ENCODE measurements around the gene RPL23. TPM values are rescaled to one million over a fixed set of nuclear protein-coding genes. Genes with fewer than 3 reads are reported as not detected.
A peak's percentile ranks its signal among the peaks of the same experiment; 100 is the strongest.

Gene RPL23
- total and polyA plus RNA-seq, 10 of the 15 experiments (the other 5 are each of a cell fraction or from before 2014, with no cell fraction given) = 2,200 to 4,821 (median 3,043) TPM

DNA sequence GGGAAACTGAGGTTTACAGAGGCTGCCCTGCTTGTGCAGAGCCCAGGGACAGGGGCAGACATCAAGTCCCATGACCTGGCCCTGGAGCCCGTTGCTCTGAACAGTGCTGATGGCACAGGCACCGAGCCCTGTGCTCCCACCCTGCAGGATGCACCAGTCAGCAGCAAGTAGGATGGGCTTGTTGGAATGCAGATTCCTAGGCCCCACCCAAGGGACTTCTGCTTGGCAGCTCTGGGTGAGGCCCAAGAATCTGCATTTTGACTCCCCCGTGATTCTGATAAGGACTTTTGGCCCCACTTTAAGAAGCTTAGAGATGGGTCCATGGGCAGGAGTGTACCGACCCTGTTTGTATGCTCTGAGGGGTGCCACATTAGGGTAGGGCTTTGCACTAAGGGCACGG, 39.6 kb upstream of the RPL23 start:
- Histone ChIP-seq H3K27ac (ENCODE audit: control insufficient read depth, insufficient read depth) (no peak overlapping the region), H3K27me3 (replicated peaks in 1 of 2; ENCODE audit: control insufficient read depth in 2 of 2, insufficient read depth in 2 of 2, low read length in 1 of 2) (no peaks in the 10 kb centered on the region), H3K4me3 (no peak overlapping the region), H4K20me1 (ENCODE audit: control insufficient read depth, insufficient read depth) (no peaks in the 10 kb centered on the region), H3K79me2 (ENCODE audit: control insufficient read depth, insufficient read depth, low read length) (no peaks in the 10 kb centered on the region; the same call in none of the 2 replicates), H3K4me1 (ENCODE audit: control insufficient read depth, insufficient read depth, low read length) (peaks cover 11% of the 10 kb centered on the region), H2AFZ (ENCODE audit: control insufficient read depth, low read depth, low read length) (no peak overlapping the region), H3K9me3 (replicated peaks; ENCODE audit: control insufficient read depth, insufficient read depth, low read length) (no peaks in the 10 kb centered on the region; the same call in 2 of the 3 replicates), H3K36me3 (ENCODE audit: control insufficient read depth in 2 of 2, insufficient read depth in 2 of 2, low read length in 1 of 2) (peaks cover 29 to 42% of the 10 kb centered on the region in 2 experiments), H3K4me2 (ENCODE audit: control insufficient read depth, insufficient read depth) (no peak overlapping the region), H3K9ac (ENCODE audit: control insufficient read depth, insufficient read depth, low read length) (no peak overlapping the region)
- intact Hi-C loops (cut with micrococcal nuclease; ENCODE audit: unreplicated experiment) = no loop called here
- DNase-seq (ENCODE audit: low read depth, low spot score) (no peak), FAIRE-seq (no peak), ATAC-seq (no peak)
- POLR2A ChIA-PET = interaction anchor here (1.2 kb wide), 1 partner anchor 21 kb away, joined by 4 read pairs; no protein-coding TSS in a partner anchor
- TF ChIP-seq HDAC6 (IDR thresholded peaks at IDR 0.05; ENCODE audit: unreplicated experiment) = no peak
- no peak for TF ChIP-seq BCL11A (IDR thresholded peaks at IDR 0.05; ENCODE audit: low read depth, low read length)
- TF ChIP-seq ZNF622 (IDR thresholded peaks at IDR 0.05) = no peak
- 82% methylated on average over 5 of the region's 5 CpGs for WGBS (ENCODE audit: insufficient coverage, insufficient replicate concordance, low lambda C conversion rate, missing lambda C conversion rate)
- in situ Hi-C loops (cut with MboI) = no loop called here
- BruUV-seq (replicated peaks) = no TSS peak
- RAD21 ChIA-PET (ENCODE audit: unreplicated experiment) = no interaction called here
- CTCF ChIA-PET = no interaction called here
- SMC1A ChIA-PET (ENCODE audit: uncharacterized antibody, unreplicated experiment) = interaction anchor here (1.0 to 1.3 kb wide), 2 partner anchors 16 to 50 kb away, joined by 3 read pairs; no protein-coding TSS in a partner anchor

- Histone ChIP-seq H3K79me2 (ENCODE audit: control insufficient read depth, insufficient read depth, low read length) (no peaks in the 10 kb centered on the region; the same call in 1 of the 2 replicates), H2AFZ (ENCODE audit: control insufficient read depth, low read depth, low read length) (no peak overlapping the region), H3K27ac (ENCODE audit: control insufficient read depth, insufficient read depth) (no peak overlapping the region), H3K36me3 (ENCODE audit: control insufficient read depth in 2 of 2, insufficient read depth in 2 of 2, low read length in 1 of 2) (peaks cover 30 to 44% of the 10 kb centered on the region in 2 experiments), H3K4me1 (ENCODE audit: control insufficient read depth, insufficient read depth, low read length) (peaks cover 6% of the 10 kb centered on the region), H3K4me2 (ENCODE audit: control insufficient read depth, insufficient read depth) (no peak overlapping the region), H3K4me3 (no peak overlapping the region), H3K9me3 (replicated peaks; ENCODE audit: control insufficient read depth, insufficient read depth, low read length) (no peaks in the 10 kb centered on the region; the same call in 2 of the 3 replicates), H3K27me3 (replicated peaks in 1 of 2; ENCODE audit: control insufficient read depth in 2 of 2, insufficient read depth in 2 of 2, low read length in 1 of 2) (no peaks in the 10 kb centered on the region), H3K9ac (ENCODE audit: control insufficient read depth, insufficient read depth, low read length) (no peak overlapping the region), H4K20me1 (ENCODE audit: control insufficient read depth, insufficient read depth) (no peaks in the 10 kb centered on the region)
- WGBS (ENCODE audit: insufficient coverage, insufficient replicate concordance, low lambda C conversion rate, missing lambda C conversion rate) = 85% methylated on average over 13 of the region's 13 CpGs
- intact Hi-C loops (cut with micrococcal nuclease; ENCODE audit: unreplicated experiment) = no loop called here
- CTCF ChIA-PET = no interaction called here
- DNase-seq (ENCODE audit: low read depth, low spot score) = no peak
- SMC1A ChIA-PET (ENCODE audit: uncharacterized antibody, unreplicated experiment) = no interaction called here
- in situ Hi-C loops (cut with MboI) = no loop called here
- no peak for ATAC-seq
- FAIRE-seq = no peak
- RAD21 ChIA-PET (ENCODE audit: unreplicated experiment) = no interaction called here
- POLR2A ChIA-PET = no interaction called here
- no TSS peak for BruUV-seq (replicated peaks)
- TF ChIP-seq, protein P1, sequence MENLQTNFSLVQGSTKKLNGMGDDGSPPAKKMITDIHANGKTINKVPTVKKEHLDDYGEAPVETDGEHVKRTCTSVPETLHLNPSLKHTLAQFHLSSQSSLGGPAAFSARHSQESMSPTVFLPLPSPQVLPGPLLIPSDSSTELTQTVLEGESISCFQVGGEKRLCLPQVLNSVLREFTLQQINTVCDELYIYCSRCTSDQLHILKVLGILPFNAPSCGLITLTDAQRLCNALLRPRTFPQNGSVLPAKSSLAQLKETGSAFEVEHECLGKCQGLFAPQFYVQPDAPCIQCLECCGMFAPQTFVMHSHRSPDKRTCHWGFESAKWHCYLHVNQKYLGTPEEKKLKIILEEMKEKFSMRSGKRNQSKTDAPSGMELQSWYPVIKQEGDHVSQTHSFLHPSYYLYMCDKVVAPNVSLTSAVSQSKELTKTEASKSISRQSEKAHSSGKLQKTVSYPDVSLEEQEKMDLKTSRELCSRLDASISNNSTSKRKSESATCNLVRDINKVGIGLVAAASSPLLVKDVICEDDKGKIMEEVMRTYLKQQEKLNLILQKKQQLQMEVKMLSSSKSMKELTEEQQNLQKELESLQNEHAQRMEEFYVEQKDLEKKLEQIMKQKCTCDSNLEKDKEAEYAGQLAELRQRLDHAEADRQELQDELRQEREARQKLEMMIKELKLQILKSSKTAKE (IDR thresholded peaks at IDR 0.05; ENCODE audit: low read depth, poor library complexity, severe bottlenecking) = no peak
- TF ChIP-seq POLR2A (IDR thresholded peaks at IDR 0.05; ENCODE audit: low read depth, low read length) = peak; percentile 38; the same call in 1 of the 2 replicates
Measured at GRCh38 chr17:38892620-38893019, 39.1 kb upstream of the RPL23 start.

Measured in GM12878 (cell line).